GM23338 (cell line): ENCODE measurements around the gene C4BPA.

ENCODE experiments used
- EZH2 ChIP-seq: fragments of 200-600 bp; sonication (generic); IDR thresholded peaks from one replicate; pipeline ENCODE4 v1.8.0; 2017; ENCODE audit warnings: antibody characterized with exemption, mild to moderate bottlenecking, low read depth; ENCODE audit not compliant: unreplicated experiment
- EZH2phosphoT487 ChIP-seq: fragments of 200-600 bp; sonication (generic); IDR thresholded peaks from one replicate; pipeline ENCODE4 v1.8.1; 2018; ENCODE audit warnings: antibody characterized with exemption; ENCODE audit not compliant: unreplicated experiment
- JUNB ChIP-seq: IDR thresholded peaks from one replicate; pipeline ENCODE4 v1.6.1; 2016; ENCODE audit warnings: antibody characterized with exemption; ENCODE audit not compliant: unreplicated experiment
- POLR2AphosphoS5 ChIP-seq: IDR thresholded peaks from 2 replicates; pipeline ENCODE4 v1.6.1; 2016; ENCODE audit warnings: antibody characterized with exemption, low read depth
- STAT1 ChIP-seq: IDR thresholded peaks from one replicate; pipeline ENCODE4 v1.6.1; 2016; ENCODE audit warnings: antibody characterized with exemption; ENCODE audit not compliant: unreplicated experiment
- ZNF331 ChIP-seq: fragments of 250-450 bp; sonication (Bioruptor Pico); IDR thresholded peaks from 2 replicates; pipeline ENCODE4 v1.5.0; 2020; ENCODE audit warnings: low read depth, mild to moderate bottlenecking, moderate library complexity
- TF ChIP-seq, protein P1 (sequence below), 2 experiments: fragments of 200-600 bp in 1 of 2; sonication (generic) in 1 of 2; conservative IDR thresholded peaks; 2 replicates each; pipeline versions ENCODE4 v1.5.1 to v1.6.1; 2016 to 2017; ENCODE audit warnings: antibody characterized with exemption in 2 of 2, low read depth in 2 of 2, mild to moderate bottlenecking in 2 of 2, moderate library complexity in 1 of 2
- TF ChIP-seq, protein P2 (sequence below): IDR thresholded peaks from one replicate; pipeline ENCODE4 v1.6.1; 2018; ENCODE audit warnings: antibody characterized with exemption; ENCODE audit not compliant: unreplicated experiment

DNA sequence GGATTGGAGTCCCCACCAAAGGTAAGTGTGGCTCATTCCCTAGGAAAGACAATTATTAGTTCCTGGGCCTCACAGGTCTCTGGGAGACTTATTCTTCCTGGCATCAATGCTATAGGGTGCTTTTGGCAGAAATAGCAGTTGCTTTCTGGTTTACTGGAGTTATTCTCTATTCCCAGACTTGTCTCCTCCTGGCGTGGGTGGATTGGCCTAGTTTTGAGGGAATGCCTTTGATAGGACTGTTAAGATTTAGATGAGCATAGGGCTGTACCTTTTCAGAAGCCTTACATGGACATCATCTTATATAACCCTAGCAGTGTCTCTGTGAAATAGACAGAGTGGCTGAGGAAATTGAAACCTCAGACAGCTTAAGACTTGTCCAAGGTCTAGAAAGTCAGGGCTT lies 42.0 kb upstream of the C4BPA start:
- TF ChIP-seq, protein P1, sequence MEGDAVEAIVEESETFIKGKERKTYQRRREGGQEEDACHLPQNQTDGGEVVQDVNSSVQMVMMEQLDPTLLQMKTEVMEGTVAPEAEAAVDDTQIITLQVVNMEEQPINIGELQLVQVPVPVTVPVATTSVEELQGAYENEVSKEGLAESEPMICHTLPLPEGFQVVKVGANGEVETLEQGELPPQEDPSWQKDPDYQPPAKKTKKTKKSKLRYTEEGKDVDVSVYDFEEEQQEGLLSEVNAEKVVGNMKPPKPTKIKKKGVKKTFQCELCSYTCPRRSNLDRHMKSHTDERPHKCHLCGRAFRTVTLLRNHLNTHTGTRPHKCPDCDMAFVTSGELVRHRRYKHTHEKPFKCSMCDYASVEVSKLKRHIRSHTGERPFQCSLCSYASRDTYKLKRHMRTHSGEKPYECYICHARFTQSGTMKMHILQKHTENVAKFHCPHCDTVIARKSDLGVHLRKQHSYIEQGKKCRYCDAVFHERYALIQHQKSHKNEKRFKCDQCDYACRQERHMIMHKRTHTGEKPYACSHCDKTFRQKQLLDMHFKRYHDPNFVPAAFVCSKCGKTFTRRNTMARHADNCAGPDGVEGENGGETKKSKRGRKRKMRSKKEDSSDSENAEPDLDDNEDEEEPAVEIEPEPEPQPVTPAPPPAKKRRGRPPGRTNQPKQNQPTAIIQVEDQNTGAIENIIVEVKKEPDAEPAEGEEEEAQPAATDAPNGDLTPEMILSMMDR (conservative IDR thresholded peaks at IDR 0.05; ENCODE audit: low read depth in 2 of 2) = no peak
- no peak for TF ChIP-seq EZH2phosphoT487
- no peak for TF ChIP-seq POLR2AphosphoS5
- TF ChIP-seq ZNF331 (CRISPR knock-in tag) = no peak
- TF ChIP-seq STAT1 = no peak
- no peak for TF ChIP-seq EZH2
- TF ChIP-seq JUNB = no peak
- TF ChIP-seq, protein P2, sequence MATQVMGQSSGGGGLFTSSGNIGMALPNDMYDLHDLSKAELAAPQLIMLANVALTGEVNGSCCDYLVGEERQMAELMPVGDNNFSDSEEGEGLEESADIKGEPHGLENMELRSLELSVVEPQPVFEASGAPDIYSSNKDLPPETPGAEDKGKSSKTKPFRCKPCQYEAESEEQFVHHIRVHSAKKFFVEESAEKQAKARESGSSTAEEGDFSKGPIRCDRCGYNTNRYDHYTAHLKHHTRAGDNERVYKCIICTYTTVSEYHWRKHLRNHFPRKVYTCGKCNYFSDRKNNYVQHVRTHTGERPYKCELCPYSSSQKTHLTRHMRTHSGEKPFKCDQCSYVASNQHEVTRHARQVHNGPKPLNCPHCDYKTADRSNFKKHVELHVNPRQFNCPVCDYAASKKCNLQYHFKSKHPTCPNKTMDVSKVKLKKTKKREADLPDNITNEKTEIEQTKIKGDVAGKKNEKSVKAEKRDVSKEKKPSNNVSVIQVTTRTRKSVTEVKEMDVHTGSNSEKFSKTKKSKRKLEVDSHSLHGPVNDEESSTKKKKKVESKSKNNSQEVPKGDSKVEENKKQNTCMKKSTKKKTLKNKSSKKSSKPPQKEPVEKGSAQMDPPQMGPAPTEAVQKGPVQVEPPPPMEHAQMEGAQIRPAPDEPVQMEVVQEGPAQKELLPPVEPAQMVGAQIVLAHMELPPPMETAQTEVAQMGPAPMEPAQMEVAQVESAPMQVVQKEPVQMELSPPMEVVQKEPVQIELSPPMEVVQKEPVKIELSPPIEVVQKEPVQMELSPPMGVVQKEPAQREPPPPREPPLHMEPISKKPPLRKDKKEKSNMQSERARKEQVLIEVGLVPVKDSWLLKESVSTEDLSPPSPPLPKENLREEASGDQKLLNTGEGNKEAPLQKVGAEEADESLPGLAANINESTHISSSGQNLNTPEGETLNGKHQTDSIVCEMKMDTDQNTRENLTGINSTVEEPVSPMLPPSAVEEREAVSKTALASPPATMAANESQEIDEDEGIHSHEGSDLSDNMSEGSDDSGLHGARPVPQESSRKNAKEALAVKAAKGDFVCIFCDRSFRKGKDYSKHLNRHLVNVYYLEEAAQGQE = no peak
